Measurements from ENCODE around the gene PPP1CA. TPM values are rescaled to one million over a fixed set of nuclear protein-coding genes. Genes with fewer than 3 reads are reported as not detected.

Gene PPP1CA
- total and polyA plus RNA-seq, 4 donors, result 61.7 to 92.0 (median 72.2) TPM

GRCh38 chr11:67355023-67355793, 46.5 kb downstream of the PPP1CA start:
- no peak for ATAC-seq (ENCODE audit: low FRiP score)
- H3K27me3 ChIP-seq (ENCODE audit: control insufficient read depth in 1 of 2, insufficient read depth in 2 of 2, low read length in 1 of 2), result no peaks in the 10 kb centered on the region
- no peaks in the 10 kb centered on the region for H3K36me3 ChIP-seq (ENCODE audit: control insufficient read depth in 1 of 2, insufficient read depth in 2 of 2, low read length in 1 of 2)
- no peak overlapping the region for H3K4me3 ChIP-seq (ENCODE audit: low read length in 2 of 2)
- DNase-seq, result no peak
- intact Hi-C loops (cut with DNase I), result loop anchor here in 1 of 2 donors (2.0 kb wide), 1 partner anchor 18 kb away; the partner anchor contains the start of gene CLCF1
- peaks cover 6 to 10% of the 10 kb centered on the region in 2 donors for H3K4me1 ChIP-seq (ENCODE audit: control insufficient read depth in 1 of 2, insufficient read depth in 2 of 2, low read length in 2 of 2)
- H3K27ac ChIP-seq (ENCODE audit: low read depth in 1 of 2, low read length in 2 of 2), result peak overlapping the region; percentile 88 to 92
- 38 to 43% methylated on average over 11 of the region's 11 CpGs for WGBS, 2 donors
- H3K9me3 ChIP-seq (ENCODE audit: control insufficient read depth, low read length), result no peaks in the 10 kb centered on the region

GRCh38 chr11:67354075-67355022, 47.3 kb downstream of the PPP1CA start:
- WGBS, 2 donors, result 5 to 6% methylated on average over 7 to 8 of the region's 8 CpGs
- intact Hi-C loops (cut with DNase I), result loop anchor here in 1 of 2 donors (2.0 to 5.0 kb wide), 2 partner anchors 18 to 153 kb away; partner anchors contain the start of genes CDK2AP2, CLCF1 and PITPNM1
- Histone ChIP-seq H3K9me3 (ENCODE audit: control insufficient read depth, low read length) (no peaks in the 10 kb centered on the region), H3K27ac (ENCODE audit: low read depth in 1 of 2, low read length in 2 of 2) (peak overlapping the region; percentile 88 to 92), H3K27me3 (ENCODE audit: control insufficient read depth in 1 of 2, insufficient read depth in 2 of 2, low read length in 1 of 2) (no peaks in the 10 kb centered on the region), H3K4me1 (ENCODE audit: control insufficient read depth in 1 of 2, insufficient read depth in 2 of 2, low read length in 2 of 2) (peaks cover 6 to 10% of the 10 kb centered on the region in 2 donors), H3K36me3 (ENCODE audit: control insufficient read depth in 1 of 2, insufficient read depth in 2 of 2, low read length in 1 of 2) (no peaks in the 10 kb centered on the region), H3K4me3 (ENCODE audit: low read length in 2 of 2) (no peak overlapping the region)
- ATAC-seq (ENCODE audit: low FRiP score) (peak; percentile 68), DNase-seq (peak; percentile 90 to 91)

- DNase-seq (peak; percentile 99 to 100), ATAC-seq (ENCODE audit: low FRiP score) (peak; percentile 93)
- H3K9me3 ChIP-seq (ENCODE audit: control insufficient read depth, low read length), result no peaks in the 10 kb centered on the region
- peak within 1 kb of the TSS; percentile 36 to 37 for H3K4me3 ChIP-seq (ENCODE audit: low read length in 2 of 2)
- H3K4me1 ChIP-seq (ENCODE audit: control insufficient read depth in 1 of 2, insufficient read depth in 2 of 2, low read length in 2 of 2), result peaks cover 6 to 10% of the 10 kb centered on the region in 2 donors
- no peaks in the 10 kb centered on the region for H3K36me3 ChIP-seq (ENCODE audit: control insufficient read depth in 1 of 2, insufficient read depth in 2 of 2, low read length in 1 of 2)
- intact Hi-C loops (cut with DNase I), result loop anchor here in 1 of 2 donors (2.0 to 5.0 kb wide), 2 partner anchors 19 to 154 kb away; partner anchors contain the start of genes CDK2AP2, CLCF1 and PITPNM1
- no peaks in the 10 kb centered on the region for H3K27me3 ChIP-seq (ENCODE audit: control insufficient read depth in 1 of 2, insufficient read depth in 2 of 2, low read length in 1 of 2)
- 1% methylated on average over 33 to 37 of the region's 37 CpGs for WGBS, 2 donors
- H3K27ac ChIP-seq (ENCODE audit: low read depth in 1 of 2, low read length in 2 of 2), result peak within 1 kb of the TSS; percentile 67 to 92
Measured at GRCh38 chr11:67353317-67354074, 48.2 kb downstream of the PPP1CA start, which contains the start of gene POLD4. POLD4 (minus strand) TSS chr11:67353546; CDS start chr11:67353399, 147 bp downstream.

- Histone ChIP-seq H3K27me3 (ENCODE audit: control insufficient read depth in 1 of 2, insufficient read depth in 2 of 2, low read length in 1 of 2) (no peaks in the 10 kb centered on the region), H3K4me3 (ENCODE audit: low read length in 2 of 2) (peak overlapping the region; percentile 36 to 37), H3K4me1 (ENCODE audit: control insufficient read depth in 1 of 2, insufficient read depth in 2 of 2, low read length in 2 of 2) (peaks cover 6 to 10% of the 10 kb centered on the region in 2 donors), H3K36me3 (ENCODE audit: control insufficient read depth in 1 of 2, insufficient read depth in 2 of 2, low read length in 1 of 2) (no peaks in the 10 kb centered on the region), H3K27ac (ENCODE audit: low read depth in 1 of 2, low read length in 2 of 2) (peak overlapping the region; percentile 61 to 89), H3K9me3 (ENCODE audit: control insufficient read depth, low read length) (no peaks in the 10 kb centered on the region)
- DNase-seq, result peak; percentile 79 to 83
- ATAC-seq (ENCODE audit: low FRiP score), result peak; percentile 1
- WGBS, 2 donors, result 10 to 13% methylated on average over 21 to 25 of the region's 25 CpGs
- intact Hi-C loops (cut with DNase I), result loop anchor here in 1 of 2 donors (5.0 kb wide), 1 partner anchor 155 kb away; the partner anchor contains the start of genes CDK2AP2 and PITPNM1
Measured at GRCh38 chr11:67352546-67353316, 48.9 kb downstream of the PPP1CA start.

- Histone ChIP-seq H3K4me3 (ENCODE audit: low read length in 2 of 2) (no peak overlapping the region), H3K4me1 (ENCODE audit: control insufficient read depth in 1 of 2, insufficient read depth in 2 of 2, low read length in 2 of 2) (peaks cover 6 to 10% of the 10 kb centered on the region in 2 donors)
- peak in 1 of 2 donors; percentile 87 for DNase-seq
Measured at GRCh38 chr11:67351275-67352005, 50.2 kb downstream of the PPP1CA start.

GRCh38 chr11:67349928-67350465, 51.7 kb downstream of the PPP1CA start:
- DNase-seq (no peak), ATAC-seq (ENCODE audit: low FRiP score) (no peak)
- no peaks in the 10 kb centered on the region for H3K9me3 ChIP-seq (ENCODE audit: control insufficient read depth, low read length)
- H3K4me3 ChIP-seq (ENCODE audit: low read length in 2 of 2), result no peak overlapping the region
- intact Hi-C loops (cut with DNase I), result loop anchor here (5.0 kb wide), 2 partner anchors 32 to 157 kb away; partner anchors contain the start of genes CDK2AP2 (in 1 of the 2) and PITPNM1 (in 1 of the 2)
- 81 to 86% methylated on average over 4 of the region's 4 CpGs for WGBS, 2 donors
- no peak overlapping the region for H3K27ac ChIP-seq (ENCODE audit: low read depth in 1 of 2, low read length in 2 of 2)
- H3K4me1 ChIP-seq (ENCODE audit: control insufficient read depth in 1 of 2, insufficient read depth in 2 of 2, low read length in 2 of 2), result peaks cover 1 to 7% of the 10 kb centered on the region in 2 donors
- H3K27me3 ChIP-seq (ENCODE audit: control insufficient read depth in 1 of 2, insufficient read depth in 2 of 2, low read length in 1 of 2), result no peaks in the 10 kb centered on the region
- H3K36me3 ChIP-seq (ENCODE audit: control insufficient read depth in 1 of 2, insufficient read depth in 2 of 2, low read length in 1 of 2), result no peaks in the 10 kb centered on the region

More at GRCh38 chr11:67351275-67352005, 50.2 kb downstream of the PPP1CA start:
- no peak for ATAC-seq (ENCODE audit: low FRiP score)
- no peaks in the 10 kb centered on the region for H3K9me3 ChIP-seq (ENCODE audit: control insufficient read depth, low read length)
- H3K27ac ChIP-seq (ENCODE audit: low read depth in 1 of 2, low read length in 2 of 2), result peak overlapping the region in 1 of 2 donors; percentile 66
- intact Hi-C loops (cut with DNase I), result loop anchor here in 1 of 2 donors (5.0 kb wide), 1 partner anchor 156 kb away; the partner anchor contains the start of genes CDK2AP2 and PITPNM1
- H3K36me3 ChIP-seq (ENCODE audit: control insufficient read depth in 1 of 2, insufficient read depth in 2 of 2, low read length in 1 of 2), result no peaks in the 10 kb centered on the region
- no peaks in the 10 kb centered on the region for H3K27me3 ChIP-seq (ENCODE audit: control insufficient read depth in 1 of 2, insufficient read depth in 2 of 2, low read length in 1 of 2)
- WGBS, 2 donors, result 47 to 51% methylated on average over 11 of the region's 11 CpGs

- no peak overlapping the region for H3K27ac ChIP-seq (ENCODE audit: low read depth in 1 of 2, low read length in 2 of 2)
- WGBS, 2 donors, result 71 to 73% methylated on average over 2 of the region's 2 CpGs
Measured at GRCh38 chr11:67349457-67349856, 52.2 kb downstream of the PPP1CA start.

More at GRCh38 chr11:67349457-67349856, 52.2 kb downstream of the PPP1CA start:
- DNase-seq (no peak), ATAC-seq (ENCODE audit: low FRiP score) (no peak)
- intact Hi-C loops (cut with DNase I), result loop anchor here (5.0 kb wide), 1 partner anchor 33 kb away; no protein-coding TSS in a partner anchor
- Histone ChIP-seq H3K4me1 (ENCODE audit: control insufficient read depth in 1 of 2, insufficient read depth in 2 of 2, low read length in 2 of 2) (peaks cover 0 to 5% of the 10 kb centered on the region in 2 donors), H3K9me3 (ENCODE audit: control insufficient read depth, low read length) (no peaks in the 10 kb centered on the region), H3K4me3 (ENCODE audit: low read length in 2 of 2) (no peak overlapping the region), H3K27me3 (ENCODE audit: control insufficient read depth in 1 of 2, insufficient read depth in 2 of 2, low read length in 1 of 2) (no peaks in the 10 kb centered on the region), H3K36me3 (ENCODE audit: control insufficient read depth in 1 of 2, insufficient read depth in 2 of 2, low read length in 1 of 2) (no peaks in the 10 kb centered on the region)
